ENCODE data around the gene PTH2. TPM values are rescaled to one million over a fixed set of nuclear protein-coding genes. Genes with fewer than 3 reads are reported as not detected.

PTH2 gene, protein sequence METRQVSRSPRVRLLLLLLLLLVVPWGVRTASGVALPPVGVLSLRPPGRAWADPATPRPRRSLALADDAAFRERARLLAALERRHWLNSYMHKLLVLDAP
- 1.4 TPM for polyA plus RNA-seq (2013, experiment 1 of 2)
- 1.6 TPM for polyA plus RNA-seq (2013, experiment 2 of 2)

DNA sequence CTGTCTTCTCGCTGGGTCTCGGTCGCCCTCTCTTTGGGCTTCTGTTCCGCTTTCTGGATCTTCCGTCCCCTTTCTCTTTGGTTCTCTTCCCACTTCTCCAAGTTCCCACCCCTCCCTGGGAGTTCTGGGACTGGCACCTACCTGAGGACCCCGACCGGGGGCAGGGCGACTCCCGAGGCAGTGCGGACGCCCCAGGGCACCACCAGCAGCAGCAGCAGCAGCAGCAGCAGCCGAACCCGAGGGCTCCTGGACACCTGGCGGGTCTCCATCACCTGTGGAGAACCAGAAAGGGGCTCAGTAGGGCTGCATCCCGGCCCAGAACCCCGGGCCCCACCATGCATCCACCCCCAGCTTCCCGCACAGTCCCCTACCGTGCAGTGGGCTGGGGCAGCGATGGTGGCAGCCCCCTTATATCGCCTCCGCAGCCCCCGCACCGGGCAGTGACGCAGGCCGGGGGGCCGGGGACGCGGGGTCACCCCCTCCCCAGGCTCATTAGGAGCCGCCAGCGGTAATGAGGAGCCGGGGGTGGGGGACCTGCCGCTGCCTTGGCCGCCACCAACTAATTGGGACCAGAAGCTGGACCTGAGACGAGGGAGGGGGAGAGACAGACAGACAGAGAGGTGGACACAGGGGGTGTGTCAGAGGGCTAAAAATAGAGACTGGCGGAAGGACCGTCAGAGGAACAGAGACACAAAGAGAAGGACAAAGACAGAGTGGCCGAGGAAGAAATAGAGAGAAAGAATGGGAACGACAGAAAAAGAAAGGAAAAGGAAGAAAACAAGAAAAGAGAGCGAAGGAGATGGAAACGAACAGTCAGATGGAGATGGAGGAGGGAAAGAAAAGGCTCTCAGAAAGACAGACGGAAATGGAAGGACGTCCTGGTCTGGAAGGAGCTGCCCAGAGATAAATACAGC lies at the start of gene PTH2:
PTH2 (minus strand) TSS at position 371 of the 914 bp plus-strand sequence; CDS start at position 269, 102 bp downstream.
- Histone ChIP-seq H3K79me1 (ENCODE audit: low read depth, low read length) (no peaks in the 10 kb centered on the region), H3K18ac (ENCODE audit: low read length) (peak within 1 kb of the TSS; percentile 93), H2AFZ (ENCODE audit: low read length) (peak within 1 kb of the TSS; percentile 97), H4K8ac (ENCODE audit: low read depth, low read length) (no peak within 1 kb of the TSS), H3K27me3 (ENCODE audit: control insufficient read depth in 3 of 3, insufficient read depth in 3 of 3, low read depth in 1 of 3, low read length in 3 of 3) (peaks cover 8 to 97% (median 71%) of the 10 kb centered on the region in 3 experiments), H3K27ac (replicated peaks; ENCODE audit: low read length) (no peak within 1 kb of the TSS), H3K9me3 (replicated peaks in 1 of 2; ENCODE audit: control insufficient read depth in 2 of 2, insufficient read depth in 1 of 2, low read depth in 1 of 2, low read length in 2 of 2) (no peaks in the 10 kb centered on the region), H2BK12ac (ENCODE audit: low read length) (no peak within 1 kb of the TSS), H2BK120ac (ENCODE audit: low read depth, low read length) (no peak within 1 kb of the TSS), H3K4ac (ENCODE audit: low read length) (no peak within 1 kb of the TSS), H3K36me3 (replicated peaks in 1 of 2; ENCODE audit: control insufficient read depth in 2 of 2, insufficient read depth in 2 of 2, low read length in 2 of 2) (no peaks in the 10 kb centered on the region), H2AK5ac (ENCODE audit: low read depth, low read length) (peak within 1 kb of the TSS; percentile 97), H4K91ac (ENCODE audit: low read depth, low read length, poor library complexity) (peak within 1 kb of the TSS; percentile 25), H3K14ac (ENCODE audit: low read length) (no peak within 1 kb of the TSS), H3K4me1 (ENCODE audit: control insufficient read depth in 2 of 2, insufficient read depth in 1 of 2, low read depth in 1 of 2, low read length in 2 of 2) (peaks cover 16 to 19% of the 10 kb centered on the region in 2 donors), H3K23ac (ENCODE audit: low read depth, low read length, poor library complexity) (peak within 1 kb of the TSS; percentile 58), H2BK15ac (ENCODE audit: low read length) (peak within 1 kb of the TSS; percentile 75), H3K9ac (ENCODE audit: low read depth, low read length, poor library complexity) (peak within 1 kb of the TSS; percentile 50), H3K4me3 (ENCODE audit: low read length in 2 of 2) (peak within 1 kb of the TSS; percentile 24 to 42), H2BK5ac (ENCODE audit: low read length) (peak within 1 kb of the TSS; percentile 68), H3K4me2 (ENCODE audit: insufficient read depth, low read length, poor library complexity, severe bottlenecking) (peak within 1 kb of the TSS; percentile 85)
- DNase-seq (ENCODE audit: low spot score) = no peak
- no CpG with 5 or more reads among the region's 42 CpGs for WGBS, 2 donors (ENCODE audit: extremely low coverage in 2 of 2, insufficient read length in 2 of 2, insufficient replicate concordance in 1 of 2)

DNA sequence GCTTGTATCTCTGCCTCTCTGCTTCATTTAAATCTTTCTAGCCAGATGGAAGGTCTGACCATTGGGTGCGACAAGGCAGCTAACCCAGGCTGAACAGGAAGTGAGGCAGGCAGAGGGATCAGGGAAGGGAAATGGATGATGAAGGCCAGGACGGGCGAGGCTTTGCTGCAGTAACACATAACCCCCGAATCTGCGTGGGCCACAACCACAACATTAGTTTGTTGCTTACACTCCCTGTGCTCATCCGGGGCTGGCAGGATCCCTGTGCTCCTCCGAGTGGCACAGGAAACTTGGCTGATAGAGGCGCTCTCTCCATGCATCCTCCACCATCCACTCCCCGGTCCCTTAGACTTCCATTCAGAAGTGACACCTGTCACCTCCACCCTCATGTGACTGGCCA lies 49.7 kb upstream of the PTH2 start:
- Histone ChIP-seq H3K27ac (replicated peaks; ENCODE audit: low read length) (no peak overlapping the region), H3K36me3 (replicated peaks in 1 of 2; ENCODE audit: control insufficient read depth in 2 of 2, insufficient read depth in 2 of 2, low read length in 2 of 2) (peaks cover 6 to 23% of the 10 kb centered on the region in 2 donors), H3K23ac (ENCODE audit: low read depth, low read length, poor library complexity) (peak overlapping the region; percentile 43), H3K4me3 (ENCODE audit: low read length in 2 of 2) (no peak overlapping the region), H3K9ac (ENCODE audit: low read depth, low read length, poor library complexity) (peak overlapping the region; percentile 21), H2BK12ac (ENCODE audit: low read length) (no peak overlapping the region), H3K4ac (ENCODE audit: low read length) (no peak overlapping the region), H3K18ac (ENCODE audit: low read length) (peak overlapping the region; percentile 44), H3K4me1 (ENCODE audit: control insufficient read depth in 2 of 2, insufficient read depth in 1 of 2, low read depth in 1 of 2, low read length in 2 of 2) (peaks cover 4 to 12% of the 10 kb centered on the region in 2 donors), H3K4me2 (ENCODE audit: insufficient read depth, low read length, poor library complexity, severe bottlenecking) (no peak overlapping the region), H2BK15ac (ENCODE audit: low read length) (peak overlapping the region; percentile 78), H3K14ac (ENCODE audit: low read length) (no peak overlapping the region), H2AFZ (ENCODE audit: low read length) (no peak overlapping the region), H4K91ac (ENCODE audit: low read depth, low read length, poor library complexity) (no peak overlapping the region), H2BK120ac (ENCODE audit: low read depth, low read length) (no peak overlapping the region), H2BK5ac (ENCODE audit: low read length) (peak overlapping the region; percentile 24), H4K8ac (ENCODE audit: low read depth, low read length) (no peak overlapping the region), H2AK5ac (ENCODE audit: low read depth, low read length) (no peak overlapping the region), H3K9me3 (replicated peaks in 1 of 2; ENCODE audit: control insufficient read depth in 2 of 2, insufficient read depth in 1 of 2, low read depth in 1 of 2, low read length in 2 of 2) (no peaks in the 10 kb centered on the region), H3K79me1 (ENCODE audit: low read depth, low read length) (peaks cover 3% of the 10 kb centered on the region), H3K27me3 (ENCODE audit: control insufficient read depth in 3 of 3, insufficient read depth in 3 of 3, low read depth in 1 of 3, low read length in 3 of 3) (peaks cover 0 to 6% (median 0%) of the 10 kb centered on the region in 3 experiments)
- WGBS, 2 donors (ENCODE audit: extremely low coverage in 2 of 2, insufficient read length in 2 of 2, insufficient replicate concordance in 1 of 2) = no CpG with 5 or more reads among the region's 9 CpGs
- no peak for DNase-seq (ENCODE audit: low spot score)

DNA sequence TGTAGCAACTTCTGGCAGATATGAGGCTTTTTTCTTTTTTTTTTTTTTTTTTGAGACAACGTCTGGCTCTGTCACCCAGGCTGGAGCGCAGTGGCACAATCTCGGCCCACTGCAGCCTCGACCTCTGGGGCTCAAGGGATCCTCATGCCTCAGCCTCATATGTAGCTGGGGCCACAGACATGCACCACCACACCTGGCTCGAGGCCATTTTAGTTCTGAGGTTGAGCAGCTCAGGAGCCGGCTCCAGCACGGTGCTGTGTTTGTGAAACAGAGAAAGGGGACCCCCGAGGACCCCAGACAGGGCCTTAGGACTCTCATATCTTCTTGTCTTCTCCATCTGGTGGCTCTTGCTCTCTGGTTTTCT lies 47.4 kb upstream of the PTH2 start:
- no peak overlapping the region for H2BK15ac ChIP-seq (ENCODE audit: low read length)
- H3K79me1 ChIP-seq (ENCODE audit: low read depth, low read length) = peaks cover 3% of the 10 kb centered on the region
- H3K27me3 ChIP-seq (ENCODE audit: control insufficient read depth in 3 of 3, insufficient read depth in 3 of 3, low read depth in 1 of 3, low read length in 3 of 3) = peaks cover 0 to 6% (median 0%) of the 10 kb centered on the region in 3 experiments
- H3K9me3 ChIP-seq (replicated peaks in 1 of 2; ENCODE audit: control insufficient read depth in 2 of 2, insufficient read depth in 1 of 2, low read depth in 1 of 2, low read length in 2 of 2) = no peaks in the 10 kb centered on the region
- H2AFZ ChIP-seq (ENCODE audit: low read length) = no peak overlapping the region
- DNase-seq (ENCODE audit: low spot score) = no peak
- no peak overlapping the region for H3K4me2 ChIP-seq (ENCODE audit: insufficient read depth, low read length, poor library complexity, severe bottlenecking)
- H3K4ac ChIP-seq (ENCODE audit: low read length) = no peak overlapping the region
- H2BK120ac ChIP-seq (ENCODE audit: low read depth, low read length) = no peak overlapping the region
- no peak overlapping the region for H4K8ac ChIP-seq (ENCODE audit: low read depth, low read length)
- no peak overlapping the region for H3K9ac ChIP-seq (ENCODE audit: low read depth, low read length, poor library complexity)
- no peak overlapping the region for H3K18ac ChIP-seq (ENCODE audit: low read length)
- WGBS, 2 donors (ENCODE audit: extremely low coverage in 2 of 2, insufficient read length in 2 of 2, insufficient replicate concordance in 1 of 2) = no CpG with 5 or more reads among the region's 8 CpGs
- H3K27ac ChIP-seq (replicated peaks; ENCODE audit: low read length) = no peak overlapping the region
- no peak overlapping the region for H2BK12ac ChIP-seq (ENCODE audit: low read length)
- H2AK5ac ChIP-seq (ENCODE audit: low read depth, low read length) = no peak overlapping the region
- no peak overlapping the region for H3K23ac ChIP-seq (ENCODE audit: low read depth, low read length, poor library complexity)
- no peak overlapping the region for H4K91ac ChIP-seq (ENCODE audit: low read depth, low read length, poor library complexity)
- no peak overlapping the region for H3K4me3 ChIP-seq (ENCODE audit: low read length in 2 of 2)
- H3K36me3 ChIP-seq (replicated peaks in 1 of 2; ENCODE audit: control insufficient read depth in 2 of 2, insufficient read depth in 2 of 2, low read length in 2 of 2) = peaks cover 8 to 39% of the 10 kb centered on the region in 2 donors
- peaks cover 3 to 6% of the 10 kb centered on the region in 2 donors for H3K4me1 ChIP-seq (ENCODE audit: control insufficient read depth in 2 of 2, insufficient read depth in 1 of 2, low read depth in 1 of 2, low read length in 2 of 2)
- H3K14ac ChIP-seq (ENCODE audit: low read length) = no peak overlapping the region
- no peak overlapping the region for H2BK5ac ChIP-seq (ENCODE audit: low read length)

All from neuronal stem cell (in vitro differentiated cells).